Endothelial cell of umbilical vein (primary cell): Measurements from ENCODE around the gene TJP3. TPM values are rescaled to one million over a fixed set of nuclear protein-coding genes. Genes with fewer than 3 reads are reported as not detected.

Experiments
- BruUV-seq: library from RNA; stranded (reverse); fragments of 400-500 nt; replicated peaks from 2 replicates; lab custom pipeline; 2021; lab: Mats Ljungman, UMichigan
- CTCF ChIA-PET: fragments of 300-600, 350-600 bp; sonication (Branson Sonifier 250); formaldehyde crosslinking; loops from one replicate; lab custom pipeline; 2021; ENCODE audit warnings: antibody characterized with exemption, inconsistent platforms; lab: Charles Lee
- POLR2A ChIA-PET: fragments of 300-600, 350-600 bp; sonication (Branson Sonifier 250); formaldehyde crosslinking; loops from one replicate; lab custom pipeline; 2021; ENCODE audit warnings: antibody characterized with exemption, inconsistent platforms; lab: Charles Lee
- DNase-seq: peaks from one replicate; pipeline ENCODE4 v3.0.0-alpha.2; 2011; ENCODE audit warnings: low read depth, low spot score
- FAIRE-seq: peaks from 2 replicates; lab custom pipeline; 2011; peaks lifted over from hg19 to GRCh38; lab: Jason Lieb, UNC
- H2AFZ ChIP-seq: 2 replicates; pipeline ENCODE4 v1.6.0; 2012; ENCODE audit warnings: low read depth, low read length, control low read depth, inconsistent platforms
- H3K27ac ChIP-seq: 2 replicates; pipeline ENCODE4 v1.5.1; 2011; ENCODE audit warnings: low read depth, mild to moderate bottlenecking, control low read depth, low read length, moderate library complexity; ENCODE audit not compliant: insufficient read depth
- H3K27me3 ChIP-seq, 2 experiments: 2 replicates each; pipeline versions ENCODE4 v1.6.0 to v1.6.1; 2011; ENCODE audit warnings: low read length in 2 of 2, mixed read lengths in 1 of 2; ENCODE audit not compliant: control insufficient read depth in 2 of 2, insufficient read depth in 2 of 2
- H3K36me3 ChIP-seq, 2 experiments: 2 replicates in 1 of 2; 3 replicates in 1 of 2; pipeline ENCODE4 v1.5.1; 2011; ENCODE audit warnings: low read length in 2 of 2, mild to moderate bottlenecking in 1 of 2, moderate library complexity in 1 of 2; ENCODE audit not compliant: control insufficient read depth in 2 of 2, insufficient read depth in 2 of 2; ENCODE audit errors: extremely low read depth in 1 of 2
- H3K4me1 ChIP-seq: 3 replicates; pipeline ENCODE4 v1.5.1; 2011; ENCODE audit warnings: mild to moderate bottlenecking, low read length; ENCODE audit not compliant: control insufficient read depth, insufficient read depth; ENCODE audit errors: extremely low read depth
- H3K4me2 ChIP-seq: 2 replicates; pipeline ENCODE4 v1.6.1; 2011; ENCODE audit warnings: low read length, control low read depth, mixed read lengths; ENCODE audit not compliant: insufficient read depth
- H3K4me3 ChIP-seq, 3 experiments: fragments of 200-600 bp in 1 of 3; sonication (generic), shearing (Covaris generic) in 1 of 3; replicated peaks in 1 of 3; 2 replicates each; pipeline ENCODE4 v1.5.1; 2011 to 2016; ENCODE audit warnings: control low read depth in 3 of 3, low read length in 3 of 3, mild to moderate bottlenecking in 2 of 3, inconsistent platforms in 1 of 3, low read depth in 1 of 3, moderate library complexity in 1 of 3; ENCODE audit not compliant: insufficient read depth in 1 of 3
- H3K79me2 ChIP-seq: 2 replicates; pipeline ENCODE4 v1.6.0; 2012; ENCODE audit warnings: low read length, inconsistent platforms; ENCODE audit not compliant: control insufficient read depth, insufficient read depth
- H3K9ac ChIP-seq: replicated peaks from 2 replicates; pipeline ENCODE3; 2011; ENCODE audit warnings: low read length, control low read depth; ENCODE audit not compliant: insufficient read depth; ENCODE audit errors: extremely low read depth
- H3K9me1 ChIP-seq: replicated peaks from 3 replicates; pipeline ENCODE4 v1.6.0; 2011; ENCODE audit warnings: mild to moderate bottlenecking, low read length; ENCODE audit not compliant: control insufficient read depth, insufficient read depth; ENCODE audit errors: extremely low read depth
- H3K9me3 ChIP-seq: replicated peaks from 2 replicates; pipeline ENCODE4 v1.5.1; 2012; ENCODE audit warnings: low read length, inconsistent platforms; ENCODE audit not compliant: control insufficient read depth, insufficient read depth
- H4K20me1 ChIP-seq: replicated peaks from 2 replicates; pipeline ENCODE3; 2011; ENCODE audit warnings: mild to moderate bottlenecking, low read length; ENCODE audit not compliant: control insufficient read depth, insufficient read depth; ENCODE audit errors: extremely low read depth
- FOS ChIP-seq: IDR thresholded peaks from 2 replicates; pipeline ENCODE4 v1.6.1; 2011; ENCODE audit warnings: mild to moderate bottlenecking, low read length, moderate library complexity, borderline replicate concordance; ENCODE audit not compliant: insufficient read depth
- GATA2 ChIP-seq: IDR thresholded peaks from 2 replicates; pipeline ENCODE4 v1.7.0; 2011; ENCODE audit warnings: low read depth, mild to moderate bottlenecking, moderate library complexity, mixed read lengths, low read length; ENCODE audit not compliant: insufficient read length, insufficient read depth
- JUN ChIP-seq: IDR thresholded peaks from 2 replicates; pipeline ENCODE4 v1.6.1; 2011; ENCODE audit warnings: borderline replicate concordance, low read depth; ENCODE audit not compliant: insufficient read length, insufficient read depth
- MYC ChIP-seq: IDR thresholded peaks from one replicate; pipeline ENCODE4 v1.6.1; 2011; ENCODE audit warnings: mild to moderate bottlenecking, low read depth, low read length
- POLR2A ChIP-seq: IDR thresholded peaks from 2 replicates; pipeline ENCODE4 v1.6.1; 2012; ENCODE audit warnings: low read depth, mild to moderate bottlenecking, control low read depth, low read length
- POLR2AphosphoS5 ChIP-seq: IDR thresholded peaks from 2 replicates; pipeline ENCODE4 v1.6.1; 2012; ENCODE audit warnings: low read depth, mild to moderate bottlenecking, control low read depth, low read length, moderate library complexity; ENCODE audit not compliant: insufficient read depth
- dilution Hi-C: fragments of 300-500 bp; cut with MboI; formaldehyde crosslinking; loops from one replicate; pipeline ENCODE4 v1.15.0; 2019; ENCODE audit warnings: low sequenced_read_pairs; ENCODE audit not compliant: extremely low pct_ligation_motif_present
- intact Hi-C: fragments of 100-400 bp; cut with micrococcal nuclease; formaldehyde crosslinking; loops from one replicate; pipeline ENCODE4 v1.10.0; 2022
- polyA plus RNA-seq, 4 experiments: library from polyadenylated mRNA; depleted of rRNA in 3 of 4; stranded (reverse) in 3 of 4; unstranded in 1 of 4; fragments of >200 nt; gene quantifications; 2 replicates each; pipeline versions ENCODE4 v1.2.1 to v1.2.3, GENCODE V29; 2011 to 2012; ENCODE audit warnings: missing spikeins in 1 of 4
- total RNA-seq: library from RNA; stranded (reverse); gene quantifications from 2 replicates; pipeline ENCODE4 v1.2.3, GENCODE V29; 2021

TJP3 gene
- total and polyA plus RNA-seq, 2 donors (not counting 3 experiments of a cell fraction or from before 2014, with no cell fraction given), result 0.10 TPM; not detected in 1

DNA sequence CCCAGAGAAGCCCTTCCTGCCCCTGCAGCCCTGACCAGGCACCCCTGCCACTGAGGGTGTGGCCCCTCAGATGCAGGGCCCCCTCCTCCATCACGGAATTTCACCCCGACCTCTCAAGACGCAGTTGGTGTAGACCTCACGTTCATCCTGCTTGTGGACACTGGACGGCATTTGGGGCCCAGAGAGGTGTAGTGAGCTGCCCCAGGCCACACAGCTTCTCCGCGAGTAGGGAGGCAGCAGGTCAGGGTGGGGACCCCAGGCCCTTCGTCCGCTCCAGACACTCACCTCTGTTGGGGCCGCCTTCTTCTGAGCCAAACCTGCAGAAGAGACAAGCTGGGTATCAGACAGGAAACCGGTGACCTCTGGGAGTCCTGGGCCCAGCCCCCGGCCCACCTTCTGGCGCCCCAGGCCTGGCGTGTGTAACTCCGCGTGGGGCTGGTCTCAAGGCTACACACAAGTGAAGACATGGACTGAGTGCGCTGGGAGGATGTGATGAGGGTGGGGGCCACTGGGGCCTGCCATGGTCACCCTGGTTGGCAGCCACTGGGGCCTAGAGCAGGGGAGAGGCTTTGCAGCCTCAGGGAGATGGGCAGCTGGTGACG lies 41.0 kb upstream of the TJP3 start:
- BruUV-seq, result no TSS peak
- no peak overlapping the region for H2AFZ ChIP-seq
- H3K4me2 ChIP-seq, result no peak overlapping the region
- H3K36me3 ChIP-seq, result peaks cover 0 to 5% of the 10 kb centered on the region in 2 experiments
- FAIRE-seq (no peak), DNase-seq (no peak)
- H4K20me1 ChIP-seq, result no peaks in the 10 kb centered on the region
- H3K9ac ChIP-seq, result no peak overlapping the region
- no peaks in the 10 kb centered on the region for H3K9me1 ChIP-seq
- H3K79me2 ChIP-seq, result peaks cover 2% of the 10 kb centered on the region
- H3K9me3 ChIP-seq, result no peaks in the 10 kb centered on the region
- intact Hi-C loops (no loop called here), dilution Hi-C loops (no loop called here)
- H3K4me1 ChIP-seq, result peaks cover 23% of the 10 kb centered on the region
- ChIA-PET CTCF (interaction anchor here (0.9 to 7.6 kb wide), 9 partner anchors 10 to 51 kb away, joined by 3 to 66 read pairs (median 6); partner anchors contain the start of gene PIP5K1C), POLR2A (no interaction called here)
- no peaks in the 10 kb centered on the region for H3K27me3 ChIP-seq
- H3K4me3 ChIP-seq, result no peak overlapping the region
- no peak overlapping the region for H3K27ac ChIP-seq
- TF ChIP-seq FOS, result no peak
- no peak for TF ChIP-seq MYC
- TF ChIP-seq JUN, result no peak
- no peak for TF ChIP-seq GATA2
- TF ChIP-seq POLR2AphosphoS5, result no peak
- no peak for TF ChIP-seq POLR2A

DNA sequence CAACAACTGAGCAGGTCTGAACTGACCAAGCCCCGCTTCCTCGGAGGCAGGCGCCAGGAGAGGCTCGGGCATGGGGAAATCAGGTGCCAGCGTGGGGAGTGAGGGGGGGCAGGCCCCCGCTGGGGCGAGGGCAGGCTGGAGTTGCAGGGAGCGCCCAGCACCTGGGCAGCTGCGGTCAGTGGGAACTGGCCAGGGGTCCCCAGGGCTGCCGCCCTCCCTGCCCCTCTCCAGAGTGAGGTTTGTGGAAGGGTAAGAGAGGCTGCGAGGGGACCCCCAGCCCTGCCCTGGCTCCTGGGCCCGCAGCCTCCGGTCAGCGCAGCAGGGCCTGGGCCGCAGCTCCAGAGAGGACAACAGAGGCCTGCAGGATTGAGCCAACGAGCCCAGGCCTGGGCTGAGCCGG lies 40.4 kb upstream of the TJP3 start:
- ChIA-PET POLR2A (no interaction called here), CTCF (interaction anchor here (0.9 to 7.6 kb wide), 7 partner anchors 23 to 50 kb away, joined by 3 to 66 read pairs (median 9); partner anchors contain the start of gene PIP5K1C)
- no TSS peak for BruUV-seq
- Histone ChIP-seq H4K20me1 (no peaks in the 10 kb centered on the region), H3K9me3 (no peaks in the 10 kb centered on the region), H3K9ac (no peak overlapping the region), H3K4me2 (no peak overlapping the region), H3K27ac (no peak overlapping the region), H3K27me3 (no peaks in the 10 kb centered on the region), H3K79me2 (peaks cover 2% of the 10 kb centered on the region), H3K36me3 (peaks cover 0 to 5% of the 10 kb centered on the region in 2 experiments), H2AFZ (no peak overlapping the region), H3K4me3 (no peak overlapping the region), H3K9me1 (no peaks in the 10 kb centered on the region), H3K4me1 (peaks cover 28% of the 10 kb centered on the region)
- TF ChIP-seq FOS (no peak), GATA2 (no peak), MYC (no peak), POLR2A (no peak), POLR2AphosphoS5 (no peak), JUN (no peak)
- intact Hi-C loops (no loop called here), dilution Hi-C loops (no loop called here)
- DNase-seq (no peak), FAIRE-seq (no peak)
